UCSD-AML1 (cell line): ENCODE measurements around the gene PCDHGB4.
"Not testable (repeated sequence)": the region's sequence is repeated elsewhere in the genome, so short reads cannot be mapped to it uniquely, and the experiment has no call there.

Experiments
- DNase-seq: peaks from one replicate; lab custom pipeline; 2025; ENCODE audit not compliant: unreplicated experiment; lab: John Stamatoyannopoulos, UW

Gene PCDHGB4

GRCh38 chr5:141397756-141398551, 10.5 kb downstream of the PCDHGB4 start, which contains the start of gene PCDHGB5:
Gene PCDHGB5, plus strand, starts transcription at chr5:141397947. Its CDS starts 181 bp downstream, at chr5:141398128.
- DNase-seq, result not testable (repeated sequence)

- no peak for DNase-seq
Measured at GRCh38 chr5:141398608-141399007, 11.1 kb downstream of the PCDHGB4 start.

- no peak for DNase-seq
Measured at GRCh38 chr5:141399555-141400258, 12.2 kb downstream of the PCDHGB4 start.

GRCh38 chr5:141402553-141403243, 15.2 kb downstream of the PCDHGB4 start, which contains the start of gene PCDHGA9:
Gene PCDHGA9, plus strand, starts transcription at chr5:141402778. Its CDS starts 175 bp downstream, at chr5:141402953.
- no peak for DNase-seq

- no peak for DNase-seq
Measured at GRCh38 chr5:141403387-141403786, 15.9 kb downstream of the PCDHGB4 start.

- DNase-seq, result not testable (repeated sequence)
Measured at GRCh38 chr5:141407790-141408505, 20.4 kb downstream of the PCDHGB4 start, which contains the start of gene PCDHGB6. Gene PCDHGB6, plus strand, starts transcription at chr5:141408021. Its CDS starts 182 bp downstream, at chr5:141408203.

GRCh38 chr5:141409598-141410306, 22.3 kb downstream of the PCDHGB4 start:
- no peak for DNase-seq

GRCh38 chr5:141411575-141411974, 24.1 kb downstream of the PCDHGB4 start:
- DNase-seq, result no peak

GRCh38 chr5:141412854-141413539, 25.5 kb downstream of the PCDHGB4 start, which contains the start of gene PCDHGA10:
Gene PCDHGA10, plus strand, starts transcription at chr5:141412987. Its CDS starts 189 bp downstream, at chr5:141413176.
- DNase-seq, result peak; percentile 23

GRCh38 chr5:141413540-141414069, 26.1 kb downstream of the PCDHGB4 start:
- DNase-seq, result no peak

GRCh38 chr5:141414548-141415274, 27.2 kb downstream of the PCDHGB4 start:
- not testable (repeated sequence) for DNase-seq

GRCh38 chr5:141415275-141415618, 27.7 kb downstream of the PCDHGB4 start:
- not testable (repeated sequence) for DNase-seq

- DNase-seq, result peak; percentile 73
Measured at GRCh38 chr5:141417494-141418172, 30.1 kb downstream of the PCDHGB4 start, which contains the start of gene PCDHGB7. Gene PCDHGB7, plus strand, starts transcription at chr5:141417677. Its CDS starts 183 bp downstream, at chr5:141417860.

- no peak for DNase-seq
Measured at GRCh38 chr5:141419074-141419880, 31.8 kb downstream of the PCDHGB4 start.

GRCh38 chr5:141420855-141421488, 33.5 kb downstream of the PCDHGB4 start, which contains the start of gene PCDHGA11:
Gene PCDHGA11, plus strand, starts transcription at chr5:141421051. Its CDS starts 177 bp downstream, at chr5:141421228.
- DNase-seq, result peak; percentile 44

GRCh38 chr5:141421489-141421855, 34.0 kb downstream of the PCDHGB4 start:
- no peak for DNase-seq
